Activated naive CD8-positive, alpha-beta T cell treated with anti-CD3 and anti-CD28 coated beads, Interleukin-2, amount 10 ng/mL, durations not matched to agents 7 days and 5 days (primary cell): ENCODE data around the gene DIS3L. TPM values are rescaled to one million over a fixed set of nuclear protein-coding genes. Genes with fewer than 3 reads are reported as not detected.
"Not testable (repeated sequence)": the region's sequence is repeated elsewhere in the genome, so short reads cannot be mapped to it uniquely, and the experiment has no call there.

Source experiments
- ATAC-seq: fragments of 150-1000 bp; cut with Tn5 transposase; one replicate; pipeline ENCODE4 v1.10.0; 2021; ENCODE audit warnings: low read depth, moderate library complexity
- POLR2A ChIA-PET: fragments of 350-600 bp; sonication (Branson Sonifier 250); formaldehyde crosslinking; loops from one replicate; lab custom pipeline; 2021; ENCODE audit warnings: antibody characterized with exemption; lab: Charles Lee
- DNase-seq: peaks from one replicate; pipeline ENCODE4 v3.0.0; 2021
- H3K27ac Mint-ChIP-seq: one replicate; pipeline ENCODE4 v1.8.0; 2022; ENCODE audit warnings: mild to moderate bottlenecking, mixed read lengths
- H3K27me3 Mint-ChIP-seq: one replicate; pipeline ENCODE4 v1.8.0; 2022; ENCODE audit warnings: mild to moderate bottlenecking, moderate library complexity, mixed read lengths
- H3K36me3 Mint-ChIP-seq: one replicate; pipeline ENCODE4 v1.8.0; 2021; ENCODE audit warnings: mild to moderate bottlenecking, mixed read lengths
- H3K4me1 Mint-ChIP-seq: one replicate; pipeline ENCODE4 v1.8.0; 2021; ENCODE audit warnings: mixed read lengths
- H3K4me3 Mint-ChIP-seq: one replicate; pipeline ENCODE4 v1.8.0; 2022; ENCODE audit warnings: mild to moderate bottlenecking, moderate library complexity, mixed read lengths
- H3K9me3 Mint-ChIP-seq: one replicate; pipeline ENCODE4 v1.8.0; 2021; ENCODE audit warnings: mixed read lengths
- total RNA-seq, 2 experiments: library from RNA; stranded (reverse); gene quantifications; one replicate each; pipeline ENCODE4 v1.2.3, GENCODE V29; 2021

DIS3L gene
- total RNA-seq, 2 experiments from 2014 or later, result 27.2 to 27.8 TPM

DNA sequence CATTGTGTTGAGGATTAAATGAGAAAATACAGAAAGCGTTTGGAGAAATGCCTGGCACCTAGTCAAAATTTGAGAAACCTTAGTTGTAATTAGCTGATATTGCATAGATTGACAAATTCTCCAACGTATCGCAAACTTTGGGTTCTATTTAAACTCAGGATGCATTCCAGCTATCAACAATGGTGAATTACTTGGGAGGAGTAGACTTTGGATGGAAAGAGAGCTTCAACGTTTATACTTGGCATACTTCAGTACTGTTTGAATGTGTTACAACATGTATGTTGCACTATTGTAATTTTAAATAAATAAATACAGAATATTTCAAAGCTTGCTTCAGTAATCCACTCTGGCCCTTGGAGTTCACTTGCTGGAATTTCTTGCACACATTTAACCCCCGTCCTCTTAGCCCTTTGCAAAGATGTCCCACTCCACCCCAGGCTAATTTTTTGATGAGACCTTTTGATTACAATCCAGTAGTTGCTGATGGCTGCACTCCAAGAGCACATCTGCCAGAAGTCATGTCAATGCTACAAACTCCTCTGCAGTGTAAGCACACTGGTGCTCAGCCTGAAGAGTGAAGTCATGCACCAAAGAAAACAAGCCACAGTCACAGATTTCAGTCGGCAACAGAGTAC, 4.7 kb upstream of the DIS3L start:
- no peak overlapping the region for H3K27ac Mint-ChIP-seq
- H3K4me3 Mint-ChIP-seq, result no peak overlapping the region
- POLR2A ChIA-PET, result interaction anchor here (0.6 kb wide), 1 partner anchor 184 kb away, joined by 3 read pairs; no protein-coding TSS in a partner anchor

DNA sequence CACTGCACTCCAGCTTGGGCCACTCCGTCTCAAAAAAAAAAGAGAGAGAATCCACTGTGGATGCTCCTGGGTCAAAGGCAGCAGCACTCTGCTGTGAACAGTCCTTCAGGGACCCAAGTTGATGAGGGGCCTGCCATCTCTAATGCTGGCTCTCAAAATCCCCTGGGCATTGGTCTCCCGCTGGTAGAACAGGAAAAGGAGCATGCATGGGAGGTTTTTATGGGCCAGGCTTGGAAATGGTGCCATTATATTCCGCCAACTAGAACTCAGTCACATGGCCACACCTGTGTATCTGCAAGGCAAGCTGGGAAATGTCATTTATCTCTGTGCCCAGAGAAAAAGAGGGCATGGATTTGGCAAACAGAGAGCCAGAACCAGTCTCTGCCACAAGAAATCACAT, 3.4 kb upstream of the DIS3L start:
- DNase-seq (no peak), ATAC-seq (no peak)
- Mint-ChIP-seq H3K9me3 (no peaks in the 10 kb centered on the region), H3K27me3 (no peaks in the 10 kb centered on the region), H3K4me3 (no peak overlapping the region), H3K4me1 (peaks cover 31% of the 10 kb centered on the region), H3K36me3 (no peaks in the 10 kb centered on the region), H3K27ac (no peak overlapping the region)
- POLR2A ChIA-PET, result interaction anchor here (1.4 kb wide), 1 partner anchor 421 kb away, joined by 3 read pairs; the partner anchor contains the start of gene RAB11A

More for the DNA sequence above, 4.7 kb upstream of the DIS3L start:
- Mint-ChIP-seq H3K27me3 (no peaks in the 10 kb centered on the region), H3K36me3 (no peaks in the 10 kb centered on the region), H3K4me1 (peaks cover 26% of the 10 kb centered on the region), H3K9me3 (no peaks in the 10 kb centered on the region)
- ATAC-seq, result no peak
- no peak for DNase-seq

DNA sequence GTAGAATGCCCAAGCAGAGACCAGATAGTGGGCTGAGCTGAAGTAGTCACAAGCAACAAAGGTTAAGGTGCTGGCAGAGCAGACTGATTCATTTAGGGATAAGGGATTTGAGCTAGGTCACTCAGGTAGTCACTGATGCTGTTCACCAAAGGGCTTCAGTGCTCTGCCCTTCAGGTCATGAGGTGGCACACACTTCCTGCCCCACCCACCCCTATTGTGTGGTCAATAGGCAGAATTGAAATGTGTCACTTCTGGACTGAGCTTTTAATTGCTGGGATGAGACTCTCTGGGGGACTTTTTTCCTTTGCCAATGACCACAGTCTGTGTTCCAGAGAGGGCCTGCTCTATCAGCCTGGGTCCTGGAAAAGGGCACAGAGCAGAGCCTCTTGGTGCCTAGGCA, 2.9 kb upstream of the DIS3L start:
- peaks cover 33% of the 10 kb centered on the region for H3K4me1 Mint-ChIP-seq
- POLR2A ChIA-PET, result interaction anchor here (1.4 kb wide), 1 partner anchor 421 kb away, joined by 3 read pairs; the partner anchor contains the start of gene RAB11A
- H3K9me3 Mint-ChIP-seq, result no peaks in the 10 kb centered on the region
- H3K4me3 Mint-ChIP-seq, result no peak overlapping the region
- H3K27me3 Mint-ChIP-seq, result no peaks in the 10 kb centered on the region
- no peak for DNase-seq
- no peak for ATAC-seq
- no peaks in the 10 kb centered on the region for H3K36me3 Mint-ChIP-seq
- H3K27ac Mint-ChIP-seq, result no peak overlapping the region

DNA sequence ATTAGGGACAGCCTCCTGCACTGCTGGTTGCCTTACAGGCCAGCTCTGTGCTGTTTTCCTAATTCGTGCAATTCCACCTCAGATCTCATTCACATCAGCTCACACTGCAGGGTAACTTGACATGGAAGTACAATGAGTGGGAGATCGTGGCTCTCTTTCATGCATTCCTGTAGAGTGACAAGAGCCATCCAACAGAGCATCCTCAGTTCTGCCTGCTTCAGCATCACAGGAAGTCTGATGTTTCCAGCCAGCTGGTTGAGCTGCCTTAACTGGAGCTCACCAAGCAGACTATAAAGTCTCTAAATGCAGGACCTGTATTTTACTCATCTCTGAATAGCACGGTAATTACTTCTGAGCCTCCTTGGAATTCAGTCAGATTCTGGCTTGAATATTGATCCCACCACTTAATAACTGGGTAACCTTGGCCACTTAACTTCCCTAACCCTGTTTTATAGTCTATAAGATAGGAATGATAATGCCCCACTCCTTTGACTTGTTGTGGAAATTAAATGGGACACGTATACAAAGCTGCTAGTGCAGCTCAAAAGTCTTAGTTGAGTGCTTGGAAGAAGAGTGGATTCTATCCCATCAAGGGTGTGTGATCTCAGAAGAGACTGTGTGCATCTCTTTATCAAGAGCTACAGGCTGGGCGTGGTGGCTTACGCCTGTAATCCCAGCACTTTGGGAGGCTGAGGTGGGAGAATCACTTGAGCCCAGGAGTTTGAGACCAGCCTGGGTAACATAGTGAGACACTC, 1.4 kb upstream of the DIS3L start:
- Mint-ChIP-seq H3K4me1 (peaks cover 34% of the 10 kb centered on the region), H3K36me3 (peaks cover 2% of the 10 kb centered on the region), H3K4me3 (peak overlapping the region; percentile 78), H3K9me3 (no peaks in the 10 kb centered on the region), H3K27me3 (no peaks in the 10 kb centered on the region), H3K27ac (peak overlapping the region; percentile 85)
- ATAC-seq, result no peak
- DNase-seq, result no peak
- POLR2A ChIA-PET, result interaction anchor here (0.7 to 1.7 kb wide), 7 partner anchors 41 to 987 kb away, joined by 3 to 7 read pairs (median 4); partner anchors contain the start of genes MAP2K1, RAB11A, RNU5B-1 and RPL4

DNA sequence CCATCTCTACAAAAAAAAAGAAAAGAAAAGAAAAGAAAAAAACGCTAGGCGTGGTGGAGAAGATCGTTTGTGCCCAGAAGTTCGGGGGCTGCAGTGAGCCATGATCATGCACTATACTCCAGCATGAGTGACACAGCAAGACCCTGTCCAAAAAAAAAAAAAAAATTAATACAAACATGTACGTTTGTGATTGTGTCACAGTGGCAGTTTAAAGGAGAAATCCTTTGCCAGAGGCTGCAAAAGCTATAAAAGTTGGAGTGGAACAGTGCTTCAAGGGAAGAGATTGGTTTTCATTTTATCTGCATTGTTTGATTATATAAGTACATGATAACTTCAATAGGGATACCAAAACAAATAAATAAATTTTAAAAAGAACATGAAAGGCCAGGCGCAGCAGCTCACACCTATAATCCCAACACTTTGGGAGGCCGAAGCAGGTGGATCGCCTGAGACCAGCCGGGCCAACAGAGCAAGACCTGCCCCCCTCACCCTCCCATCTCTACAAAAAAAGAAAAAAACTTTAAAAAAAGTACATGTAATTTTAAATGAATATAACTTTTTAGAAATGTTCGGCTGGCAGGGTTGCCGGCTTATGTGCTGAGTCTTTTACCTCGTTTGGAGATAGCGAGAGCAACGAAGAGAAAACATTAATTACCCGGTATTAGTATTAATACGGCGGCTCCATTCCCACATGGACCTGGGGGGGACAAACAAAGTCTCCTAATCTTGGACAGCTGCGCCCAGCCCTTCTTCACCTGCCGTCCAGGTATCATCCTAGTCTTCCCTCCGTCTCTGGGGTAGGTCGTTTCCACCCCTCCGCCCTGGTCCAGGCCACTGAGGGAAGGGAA, 573 bp upstream of the DIS3L start:
- no peak for ATAC-seq
- POLR2A ChIA-PET, result interaction anchor here (0.6 to 1.7 kb wide), 9 partner anchors 20 to 988 kb away, joined by 3 to 7 read pairs (median 4); partner anchors contain the start of genes MAP2K1, RAB11A, RNU5B-1 and RPL4
- no peak for DNase-seq
- Mint-ChIP-seq H3K27ac (peak overlapping the region; percentile 85), H3K36me3 (peaks cover 2% of the 10 kb centered on the region), H3K4me3 (peak overlapping the region; percentile 78), H3K27me3 (no peaks in the 10 kb centered on the region), H3K4me1 (peaks cover 32% of the 10 kb centered on the region), H3K9me3 (no peaks in the 10 kb centered on the region)

DNA sequence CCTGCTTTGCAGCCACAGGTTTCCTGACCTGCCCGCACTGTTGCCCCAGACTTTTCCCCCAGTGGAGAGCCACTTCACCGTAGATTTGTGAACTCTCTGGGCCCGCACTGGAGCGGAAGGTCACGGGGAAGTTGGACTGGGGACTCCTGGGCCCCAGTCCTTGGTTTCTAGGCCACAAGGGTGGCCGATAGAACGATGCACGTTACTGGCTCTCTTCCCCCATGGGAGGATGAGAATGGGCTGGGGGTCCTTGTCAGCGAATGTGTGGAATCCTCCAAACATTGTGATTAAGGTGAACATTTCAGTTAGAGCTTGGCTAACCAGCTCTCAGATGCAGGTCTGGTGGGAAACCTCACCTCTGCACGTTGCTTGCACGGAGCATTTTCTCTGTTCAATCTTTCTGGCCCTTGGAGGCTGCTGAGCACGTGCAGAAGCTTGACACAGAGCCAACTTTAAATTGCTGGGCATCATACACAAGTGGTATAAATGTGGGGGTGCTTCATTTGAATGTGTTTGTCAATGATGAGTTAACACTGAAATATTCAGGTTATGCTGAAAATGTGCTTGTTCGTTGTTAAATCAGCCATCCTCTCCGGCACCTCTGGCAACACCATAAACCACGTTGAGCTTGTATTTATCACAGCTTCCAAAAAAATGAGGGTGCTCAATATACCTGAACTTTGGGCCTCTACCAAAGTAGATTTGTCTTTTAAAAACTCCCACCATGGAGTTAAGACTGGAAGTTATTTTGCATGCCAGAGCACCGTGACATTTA, 976 bp downstream of the DIS3L start:
- peaks cover 32% of the 10 kb centered on the region for H3K4me1 Mint-ChIP-seq
- H3K36me3 Mint-ChIP-seq, result peaks cover 5% of the 10 kb centered on the region
- peak overlapping the region; percentile 74 for H3K4me3 Mint-ChIP-seq
- no peak for DNase-seq
- peak; percentile 10 for ATAC-seq
- no peaks in the 10 kb centered on the region for H3K27me3 Mint-ChIP-seq
- POLR2A ChIA-PET, result interaction anchor here (0.6 to 2.0 kb wide), 5 partner anchors 92 to 778 kb away, joined by 3 to 11 read pairs (median 4); partner anchors contain the start of genes MAP2K1, RPL4, SNAPC5 and ZWILCH
- H3K9me3 Mint-ChIP-seq, result no peaks in the 10 kb centered on the region
- H3K27ac Mint-ChIP-seq, result peak overlapping the region; percentile 85

DNA sequence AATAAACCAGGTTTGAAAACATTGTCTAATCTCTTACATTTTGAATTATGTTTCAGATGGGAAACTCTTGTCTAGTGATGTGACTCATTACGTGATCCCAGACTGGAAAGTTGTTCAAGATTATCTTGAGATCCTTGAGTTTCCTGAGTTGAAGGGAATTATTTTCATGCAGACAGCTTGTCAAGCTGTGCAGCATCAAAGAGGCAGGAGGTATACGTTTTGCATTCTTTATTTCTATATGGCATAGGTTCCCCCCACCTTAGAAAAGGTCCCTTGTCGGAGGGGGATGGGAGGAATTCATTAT, 1.5 kb downstream of the DIS3L start:
- POLR2A ChIA-PET, result interaction anchor here (0.9 to 2.0 kb wide), 3 partner anchors 204 to 210 kb away, joined by 4 to 11 read pairs (median 4); partner anchors contain the start of genes RPL4, SNAPC5 and ZWILCH

DNA sequence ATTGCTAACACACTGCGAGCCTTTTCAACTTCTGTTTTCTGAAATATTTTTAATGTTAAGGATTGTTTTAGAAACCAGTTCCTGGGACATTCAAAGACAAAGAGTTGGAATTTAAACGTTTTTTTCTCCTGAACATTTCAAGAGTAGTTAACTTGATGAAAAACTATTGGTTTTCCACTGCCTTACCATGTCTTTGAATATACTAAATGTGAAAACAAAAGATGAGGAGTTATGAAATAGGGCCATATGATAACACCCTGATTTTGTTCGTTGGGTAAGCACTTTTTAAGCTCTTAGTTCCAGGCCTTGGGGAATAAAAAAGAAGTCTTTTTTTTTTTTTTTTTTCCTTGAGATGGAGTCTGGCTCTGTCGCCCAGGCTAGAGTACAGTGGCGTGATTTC, 2.8 kb downstream of the DIS3L start:
- Mint-ChIP-seq H3K9me3 (no peaks in the 10 kb centered on the region), H3K4me3 (no peak overlapping the region), H3K36me3 (peaks cover 7% of the 10 kb centered on the region), H3K4me1 (peaks cover 25% of the 10 kb centered on the region), H3K27ac (no peak overlapping the region), H3K27me3 (no peaks in the 10 kb centered on the region)
- POLR2A ChIA-PET, result interaction anchor here (0.6 kb wide), 1 partner anchor 693 kb away, joined by 5 read pairs; no protein-coding TSS in a partner anchor
- DNase-seq, result no peak
- ATAC-seq, result no peak

More for the DNA sequence above, 1.5 kb downstream of the DIS3L start:
- DNase-seq (no peak), ATAC-seq (no peak)
- peaks cover 5% of the 10 kb centered on the region for H3K36me3 Mint-ChIP-seq
- H3K4me3 Mint-ChIP-seq, result peak overlapping the region; percentile 74
- H3K9me3 Mint-ChIP-seq, result no peaks in the 10 kb centered on the region
- H3K27ac Mint-ChIP-seq, result peak overlapping the region; percentile 85
- H3K27me3 Mint-ChIP-seq, result no peaks in the 10 kb centered on the region
- peaks cover 32% of the 10 kb centered on the region for H3K4me1 Mint-ChIP-seq

DNA sequence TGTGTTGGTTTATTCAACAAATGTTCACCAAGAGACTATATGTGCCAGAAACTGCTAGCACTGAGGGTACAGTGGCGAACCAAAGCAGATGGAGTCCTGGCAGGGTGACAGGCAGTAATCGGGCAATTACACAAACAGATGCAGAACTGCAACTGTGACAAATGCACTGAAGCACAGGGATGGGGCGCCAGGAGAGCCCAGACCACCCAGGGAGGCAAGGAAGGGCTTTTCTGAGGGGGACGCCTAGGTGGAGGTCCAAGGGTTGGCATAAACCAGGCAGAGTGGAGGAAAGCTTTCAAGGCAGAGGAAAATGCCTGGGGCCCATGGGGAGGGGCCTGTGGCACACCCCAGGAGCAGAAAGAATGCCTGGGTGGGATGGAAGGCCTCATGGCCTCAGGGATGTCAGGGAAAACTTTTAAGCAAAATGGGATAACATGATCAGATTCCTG, 5.5 kb downstream of the DIS3L start:
- no peak overlapping the region for H3K27ac Mint-ChIP-seq
- ATAC-seq, result no peak
- POLR2A ChIA-PET, result no interaction called here
- no peaks in the 10 kb centered on the region for H3K27me3 Mint-ChIP-seq
- H3K9me3 Mint-ChIP-seq, result no peaks in the 10 kb centered on the region
- no peak overlapping the region for H3K4me3 Mint-ChIP-seq
- H3K4me1 Mint-ChIP-seq, result peaks cover 11% of the 10 kb centered on the region
- no peak for DNase-seq
- H3K36me3 Mint-ChIP-seq, result peaks cover 9% of the 10 kb centered on the region

DNA sequence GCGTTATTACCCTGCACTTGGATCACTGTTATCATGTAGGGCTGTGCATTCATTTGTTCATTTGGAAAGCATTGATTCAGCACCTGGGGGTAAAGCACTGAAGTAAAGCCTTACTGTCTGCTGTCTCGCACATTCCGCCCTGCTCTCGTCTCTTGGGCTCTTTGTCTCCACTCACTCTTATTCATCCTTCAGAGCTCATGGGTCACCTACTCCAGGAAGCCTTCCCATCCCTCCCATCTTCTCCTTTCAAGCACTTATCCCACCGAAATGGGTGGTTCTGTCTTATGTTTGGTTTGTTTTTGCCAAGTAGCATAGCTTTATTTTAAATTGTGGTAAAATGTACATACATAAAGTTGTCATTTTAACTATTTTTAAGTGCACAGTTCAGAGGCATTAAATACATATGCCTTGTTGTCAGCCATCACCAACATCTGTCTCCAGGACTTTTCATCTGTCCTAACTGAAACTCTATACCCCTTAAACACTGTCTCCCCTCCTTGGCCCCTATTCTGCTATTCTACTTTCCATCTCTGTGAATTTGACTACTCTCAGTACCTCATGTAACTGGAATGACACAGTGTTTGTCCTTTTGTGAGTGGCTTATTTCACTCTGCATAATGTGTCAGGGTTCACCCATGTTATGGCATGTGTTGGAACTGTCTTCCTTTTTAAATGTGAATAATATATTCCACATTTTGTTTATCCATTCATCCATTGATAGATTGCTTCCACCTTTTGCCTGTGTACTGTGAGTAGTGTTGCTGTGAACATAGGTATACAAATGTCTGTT, 9.3 kb downstream of the DIS3L start:
- peaks cover 10% of the 10 kb centered on the region for H3K36me3 Mint-ChIP-seq
- H3K4me3 Mint-ChIP-seq, result no peak overlapping the region
- no peak for DNase-seq
- no peaks in the 10 kb centered on the region for H3K9me3 Mint-ChIP-seq
- ATAC-seq, result no peak
- H3K4me1 Mint-ChIP-seq, result peaks cover 1% of the 10 kb centered on the region
- H3K27ac Mint-ChIP-seq, result no peak overlapping the region
- H3K27me3 Mint-ChIP-seq, result no peaks in the 10 kb centered on the region
- POLR2A ChIA-PET, result no interaction called here

DNA sequence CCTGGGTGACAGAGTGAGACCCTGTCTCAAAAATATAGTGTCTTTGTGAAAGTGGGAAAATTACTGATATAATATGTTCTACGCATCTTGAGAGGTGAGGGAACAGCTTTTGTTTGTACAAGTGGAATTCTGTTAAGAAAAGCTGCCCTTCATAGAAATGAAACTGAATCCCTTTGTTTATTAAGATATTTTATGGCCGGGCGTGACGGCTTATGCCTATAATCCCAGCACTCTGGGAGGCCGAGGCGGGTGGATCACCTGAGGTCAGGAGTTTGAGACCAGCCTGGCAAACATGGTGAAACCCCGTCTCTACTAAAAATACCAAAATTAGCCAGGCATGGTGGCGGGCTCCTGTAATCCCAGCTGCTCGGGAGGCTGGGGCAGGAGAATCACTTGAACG, 11.1 kb downstream of the DIS3L start:
- H3K36me3 Mint-ChIP-seq, result peaks cover 16% of the 10 kb centered on the region
- H3K9me3 Mint-ChIP-seq, H3K4me3 Mint-ChIP-seq, POLR2A ChIA-PET, ATAC-seq, DNase-seq, H3K27me3 Mint-ChIP-seq, H3K4me1 Mint-ChIP-seq, H3K27ac Mint-ChIP-seq: not testable (repeated sequence)

DNA sequence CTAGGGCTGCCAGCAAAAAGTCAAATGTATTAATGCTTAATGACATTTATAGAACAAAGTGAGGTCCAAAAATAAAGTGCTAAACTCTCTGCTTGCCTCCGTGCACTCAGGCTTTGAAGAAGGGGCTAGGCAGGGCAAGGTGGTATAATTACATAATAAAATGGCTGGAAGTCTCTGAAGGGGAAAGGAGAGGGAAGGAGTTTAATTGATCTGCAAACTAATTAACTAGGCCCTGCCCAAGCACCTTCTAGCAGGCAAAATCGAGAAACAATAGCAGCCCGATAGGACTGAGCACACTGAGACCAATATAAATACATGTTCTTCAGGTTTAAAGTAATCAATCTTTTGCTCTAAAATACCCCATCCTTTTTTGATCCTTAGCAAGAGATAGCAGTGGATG, 13.0 kb downstream of the DIS3L start:
- ATAC-seq, result no peak
- POLR2A ChIA-PET, result no interaction called here
- Mint-ChIP-seq H3K9me3 (no peaks in the 10 kb centered on the region), H3K27me3 (no peaks in the 10 kb centered on the region), H3K4me3 (no peak overlapping the region), H3K36me3 (peaks cover 19% of the 10 kb centered on the region), H3K4me1 (no peaks in the 10 kb centered on the region), H3K27ac (no peak overlapping the region)
- no peak for DNase-seq
